Stimulated activated CD4-positive, alpha-beta T cell treated with anti-CD3 and anti-CD28 coated beads, TNF-alpha, amount 100 ng/mL, for 4 hours (primary cell): ENCODE measurements around the gene MED7.

Source experiments
- DNase-seq, 3 experiments: peaks; one replicate each; pipeline ENCODE4 v3.0.0-alpha.2; 2020; ENCODE audit warnings: low read depth in 3 of 3

MED7 gene

DNA sequence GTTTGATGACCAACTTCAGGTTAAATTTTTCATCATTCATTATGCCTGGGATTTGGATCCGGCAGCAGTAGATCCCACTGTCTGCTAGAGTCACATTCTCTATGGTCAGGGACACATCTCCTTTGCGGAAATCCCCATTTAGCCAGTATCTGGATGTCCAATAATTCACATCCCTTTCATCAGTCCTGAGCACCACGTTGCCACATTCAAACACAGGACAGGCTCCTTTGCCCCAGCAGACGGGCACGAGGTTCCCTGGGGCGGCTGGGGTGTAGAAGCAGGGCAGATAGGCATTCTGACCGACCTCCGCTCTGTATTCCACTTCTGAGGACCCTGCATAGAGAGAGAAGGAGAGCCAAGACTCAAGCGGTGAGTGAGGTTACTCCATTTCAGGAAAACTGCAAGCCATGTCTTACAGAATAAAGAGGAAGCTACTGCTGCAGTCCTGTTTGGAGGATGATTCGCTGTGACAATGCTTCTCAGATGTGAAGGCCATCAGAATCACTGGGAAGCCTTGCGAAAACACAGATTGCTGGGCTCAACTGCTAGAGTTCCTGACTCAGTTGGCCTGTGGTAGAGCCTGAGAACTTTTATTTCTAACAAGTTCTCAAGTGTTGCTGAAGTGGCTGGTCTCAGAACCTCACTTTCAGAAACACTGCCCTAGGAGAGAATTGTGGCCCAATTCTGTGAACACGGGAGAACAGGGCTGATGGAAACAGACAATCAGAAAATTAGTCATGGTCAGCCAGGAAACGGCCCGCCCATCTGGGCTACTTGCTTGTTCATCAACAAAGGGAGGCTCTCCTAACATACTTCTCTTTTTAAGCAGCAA, 35.8 kb downstream of the MED7 start:
- no peak for DNase-seq

DNA sequence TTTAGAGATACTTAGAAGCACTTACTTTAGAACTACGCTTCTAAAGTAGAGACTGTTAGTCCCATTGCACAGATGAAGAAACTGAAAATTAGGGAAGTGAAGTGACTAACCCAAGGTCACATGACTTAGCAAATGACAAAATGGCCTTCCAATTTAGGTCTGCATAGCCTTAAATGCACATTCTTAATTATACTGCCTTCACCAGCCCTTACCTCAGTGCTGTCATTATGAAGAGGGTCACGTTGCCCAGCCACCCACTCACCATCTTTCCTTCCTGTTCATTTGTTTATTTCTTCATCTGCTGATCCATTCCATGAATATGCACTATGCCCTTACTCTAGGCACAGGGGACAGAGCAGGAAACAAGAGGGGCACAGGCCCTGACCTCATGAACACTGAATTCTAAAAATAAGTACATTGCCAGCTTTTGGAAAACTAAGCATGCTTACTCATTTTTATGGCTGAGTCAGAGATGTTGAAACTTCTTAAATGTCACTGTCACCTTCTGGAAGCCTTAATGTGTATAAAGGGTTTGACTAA, 42.5 kb downstream of the MED7 start:
- DNase-seq = no peak

DNA sequence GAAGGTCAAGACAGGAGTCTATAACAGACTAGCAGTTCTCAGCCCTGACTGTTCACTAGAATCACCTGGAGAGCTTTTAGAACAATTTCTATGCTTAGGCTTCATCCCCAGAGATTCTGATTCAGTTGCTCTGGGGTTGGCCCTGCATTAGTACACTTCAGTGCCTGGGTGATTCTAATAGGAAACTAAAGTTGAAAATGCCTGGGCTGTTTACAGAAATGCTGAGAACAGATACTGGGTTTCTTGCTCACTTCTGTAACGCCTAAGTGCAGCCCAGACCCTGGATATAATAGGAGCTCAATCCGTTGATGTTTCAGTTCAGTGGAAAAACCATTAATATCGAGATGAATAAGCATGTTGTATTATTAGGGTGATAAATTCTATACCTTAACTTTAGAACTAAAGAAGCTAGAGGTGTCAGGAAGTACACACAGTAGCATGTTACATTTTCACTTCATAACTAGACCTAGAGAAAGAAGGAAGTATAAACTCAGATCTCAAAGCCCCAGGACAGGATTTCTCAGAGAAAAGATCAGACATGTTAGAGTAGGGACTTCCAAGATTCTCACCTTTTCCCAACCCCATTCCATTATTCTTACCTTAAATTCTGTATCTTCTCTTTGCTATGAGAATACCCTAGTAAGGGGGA, 54.2 kb downstream of the MED7 start:
- DNase-seq = no peak
